ENCODE measurements around the gene PKN1. TPM values are rescaled to one million over a fixed set of nuclear protein-coding genes. Genes with fewer than 3 reads are reported as not detected.

Gene PKN1
- total and polyA plus RNA-seq, 2 of the 13 experiments (the other 11 are each of a cell fraction or from before 2014, with no cell fraction given) = 45.7 to 54.5 TPM

DNA sequence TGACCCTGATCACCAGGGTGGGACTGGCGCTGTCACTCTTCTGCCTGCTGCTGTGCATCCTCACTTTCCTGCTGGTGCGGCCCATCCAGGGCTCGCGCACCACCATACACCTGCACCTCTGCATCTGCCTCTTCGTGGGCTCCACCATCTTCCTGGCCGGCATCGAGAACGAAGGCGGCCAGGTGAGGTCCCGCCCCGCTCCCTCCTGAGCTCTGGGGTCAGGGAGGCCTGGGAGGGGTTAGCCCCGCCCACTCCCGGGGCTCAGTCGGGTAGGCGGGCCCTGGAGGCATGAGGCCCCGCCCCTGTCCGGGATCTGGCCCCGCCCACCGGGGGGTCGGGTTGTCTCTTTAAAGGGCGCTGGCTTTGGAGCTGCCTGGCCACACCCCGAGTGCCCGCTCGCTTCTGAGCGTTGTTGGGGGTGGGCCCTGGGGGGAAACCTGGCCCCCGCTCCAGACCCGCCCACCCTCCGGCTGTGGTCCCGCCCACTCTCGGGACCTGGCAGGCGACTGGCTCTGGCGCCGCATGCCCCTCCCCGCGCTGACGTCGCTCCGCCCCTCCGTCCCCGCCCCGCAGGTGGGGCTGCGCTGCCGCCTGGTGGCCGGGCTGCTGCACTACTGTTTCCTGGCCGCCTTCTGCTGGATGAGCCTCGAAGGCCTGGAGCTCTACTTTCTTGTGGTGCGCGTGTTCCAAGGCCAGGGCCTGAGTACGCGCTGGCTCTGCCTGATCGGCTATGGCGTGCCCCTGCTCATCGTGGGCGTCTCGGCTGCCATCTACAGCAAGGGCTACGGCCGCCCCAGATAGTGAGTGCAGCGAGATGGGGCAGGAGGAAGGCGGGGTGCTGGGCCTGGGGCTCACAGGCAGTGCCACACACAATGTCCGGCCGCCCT lies 27.1 kb upstream of the PKN1 start (continued):
- TF ChIP-seq, protein P1, sequence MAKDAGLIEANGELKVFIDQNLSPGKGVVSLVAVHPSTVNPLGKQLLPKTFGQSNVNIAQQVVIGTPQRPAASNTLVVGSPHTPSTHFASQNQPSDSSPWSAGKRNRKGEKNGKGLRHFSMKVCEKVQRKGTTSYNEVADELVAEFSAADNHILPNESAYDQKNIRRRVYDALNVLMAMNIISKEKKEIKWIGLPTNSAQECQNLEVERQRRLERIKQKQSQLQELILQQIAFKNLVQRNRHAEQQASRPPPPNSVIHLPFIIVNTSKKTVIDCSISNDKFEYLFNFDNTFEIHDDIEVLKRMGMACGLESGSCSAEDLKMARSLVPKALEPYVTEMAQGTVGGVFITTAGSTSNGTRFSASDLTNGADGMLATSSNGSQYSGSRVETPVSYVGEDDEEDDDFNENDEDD (CRISPR knock-in tag; IDR thresholded peaks at IDR 0.05; ENCODE audit: borderline replicate concordance) = peak; percentile 40; the same call in 1 of the 2 replicates
- TF ChIP-seq KLF6 (CRISPR knock-in tag; IDR thresholded peaks at IDR 0.05) (peak; percentile 75; the same call in 1 of the 2 replicates), ZNF580 (CRISPR knock-in tag; IDR thresholded peaks at IDR 0.05; ENCODE audit: borderline replicate concordance, low read depth) (peak; percentile 77; the same call in 1 of the 2 replicates), MATR3 (CRISPR knock-in tag; IDR thresholded peaks at IDR 0.05) (no peak), NFYB (CRISPR knock-in tag; IDR thresholded peaks at IDR 0.05) (peak; percentile 43), DMAP1 (CRISPR knock-in tag; IDR thresholded peaks at IDR 0.05) (peak; percentile 27; the same call in 1 of the 2 replicates), ZBTB33 (CRISPR knock-in tag; IDR thresholded peaks at IDR 0.05) (peak; percentile 80; the same call in 1 of the 2 replicates), YEATS4 (CRISPR knock-in tag; IDR thresholded peaks at IDR 0.05; ENCODE audit: borderline replicate concordance) (peak; percentile 44; the same call in 1 of the 2 replicates), ZNF260 (CRISPR knock-in tag; IDR thresholded peaks at IDR 0.05; ENCODE audit: borderline replicate concordance, low read depth) (no peak), CCDC6 (CRISPR knock-in tag; IDR thresholded peaks at IDR 0.05) (0 out of 2 replicates have a peak, but pooled peaks have one; percentile 19), BORCS8-MEF2B (CRISPR knock-in tag; IDR thresholded peaks at IDR 0.05) (peak; percentile 14; the same call in 1 of the 2 replicates), ZNF414 (CRISPR knock-in tag; IDR thresholded peaks at IDR 0.05) (peak; percentile 50; the same call in 1 of the 2 replicates), MAX (IDR thresholded peaks at IDR 0.05) (peak; percentile 72), THAP11 (CRISPR knock-in tag; IDR thresholded peaks at IDR 0.05) (peak; percentile 66; the same call in 1 of the 2 replicates), NR2F6 (IDR thresholded peaks at IDR 0.05) (no peak), NR2F6 (CRISPR knock-in tag; IDR thresholded peaks at IDR 0.05) (0 out of 2 replicates have a peak, but pooled peaks have one; percentile 22), ZNF501 (CRISPR knock-in tag; IDR thresholded peaks at IDR 0.05) (peak; percentile 48; the same call in 1 of the 2 replicates), ZSCAN21 (CRISPR knock-in tag; IDR thresholded peaks at IDR 0.05; ENCODE audit: borderline replicate concordance) (no peak), PAWR (CRISPR knock-in tag; IDR thresholded peaks at IDR 0.05; ENCODE audit: borderline replicate concordance) (no peak), ZBTB4 (CRISPR knock-in tag; IDR thresholded peaks at IDR 0.05; ENCODE audit: borderline replicate concordance) (peak; percentile 62; the same call in 1 of the 2 replicates), FOXO1 (CRISPR knock-in tag; IDR thresholded peaks at IDR 0.05) (0 out of 2 replicates have a peak, but pooled peaks have one; percentile 14), ERF (CRISPR knock-in tag; IDR thresholded peaks at IDR 0.05) (peak; percentile 74)

All from HepG2 (cell line).